ENCODE measurements around the gene MYMK.

MYMK gene

DNA sequence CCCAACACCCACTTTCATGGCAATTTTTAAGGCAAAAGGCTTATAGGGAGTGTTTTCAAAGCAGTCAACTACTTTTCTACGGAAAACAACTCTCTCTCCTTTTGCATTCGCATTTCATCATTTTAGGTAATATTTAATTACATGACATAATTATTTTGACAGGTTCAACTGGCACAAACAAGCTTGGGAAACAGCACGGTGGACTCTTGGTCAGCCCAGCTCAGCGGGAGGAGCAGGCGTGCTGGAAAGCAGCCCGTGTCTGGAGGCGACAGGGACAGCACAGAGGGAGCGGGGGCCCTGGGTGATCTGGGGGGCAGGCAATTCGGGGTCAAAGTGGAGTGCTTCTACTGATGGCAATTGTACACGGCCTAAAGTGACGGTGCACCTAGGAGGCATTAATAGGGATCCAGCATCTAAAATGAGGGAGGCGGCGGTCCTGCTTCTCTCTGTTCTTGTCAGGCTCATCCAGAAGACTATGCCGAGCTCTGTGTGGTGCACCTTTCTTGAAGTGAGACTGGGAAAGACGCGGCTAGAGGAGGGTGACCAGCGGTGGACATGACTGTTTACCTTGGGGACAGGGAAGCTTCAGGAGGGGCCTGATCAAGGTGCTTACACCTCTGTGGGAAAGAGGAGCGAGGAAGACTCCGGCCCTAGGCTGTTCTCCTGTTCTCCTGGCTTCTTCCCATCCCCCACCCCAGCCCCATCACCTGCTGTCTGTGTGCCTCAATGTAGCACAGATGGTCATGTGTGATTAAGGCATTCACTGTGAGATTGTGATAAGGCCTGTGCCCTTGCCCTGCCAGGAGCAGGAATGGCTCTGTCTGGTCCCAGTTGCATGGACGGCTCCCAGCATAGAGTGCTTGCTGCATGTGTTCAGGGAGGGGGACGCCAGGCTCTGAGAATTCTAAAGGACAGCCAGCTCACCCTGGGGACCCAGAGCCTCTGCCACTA, 3.4 kb downstream of the MYMK start:
- Histone ChIP-seq H3K27me3 (ENCODE audit: control insufficient read depth in 3 of 3, insufficient read depth in 3 of 3, low read depth in 1 of 3, low read length in 3 of 3) (peaks cover 0 to 10% (median 0%) of the 10 kb centered on the region in 3 experiments), H2BK5ac (ENCODE audit: low read length) (peak overlapping the region; percentile 29), H2BK15ac (ENCODE audit: low read length) (peak overlapping the region; percentile 18), H4K8ac (ENCODE audit: low read depth, low read length) (no peak overlapping the region), H3K18ac (ENCODE audit: low read length) (peak overlapping the region; percentile 60), H2BK120ac (ENCODE audit: low read depth, low read length) (no peak overlapping the region), H3K9me3 (replicated peaks in 1 of 2; ENCODE audit: control insufficient read depth in 2 of 2, insufficient read depth in 1 of 2, low read depth in 1 of 2, low read length in 2 of 2) (no peaks in the 10 kb centered on the region), H3K4me3 (ENCODE audit: low read length in 2 of 2) (no peak overlapping the region), H3K14ac (ENCODE audit: low read length) (no peak overlapping the region), H3K27ac (replicated peaks; ENCODE audit: low read length) (no peak overlapping the region), H4K91ac (ENCODE audit: low read depth, low read length, poor library complexity) (no peak overlapping the region), H3K23ac (ENCODE audit: low read depth, low read length, poor library complexity) (peak overlapping the region; percentile 58), H3K9ac (ENCODE audit: low read depth, low read length, poor library complexity) (peak overlapping the region; percentile 50), H3K4me2 (ENCODE audit: insufficient read depth, low read length, poor library complexity, severe bottlenecking) (no peak overlapping the region), H3K4me1 (ENCODE audit: control insufficient read depth in 2 of 2, insufficient read depth in 1 of 2, low read depth in 1 of 2, low read length in 2 of 2) (peaks cover 5 to 7% of the 10 kb centered on the region in 2 donors), H2AK5ac (ENCODE audit: low read depth, low read length) (peak overlapping the region; percentile 92), H2AFZ (ENCODE audit: low read length) (no peak overlapping the region), H3K4ac (ENCODE audit: low read length) (no peak overlapping the region), H3K36me3 (replicated peaks in 1 of 2; ENCODE audit: control insufficient read depth in 2 of 2, insufficient read depth in 2 of 2, low read length in 2 of 2) (no peaks in the 10 kb centered on the region), H2BK12ac (ENCODE audit: low read length) (peak overlapping the region; percentile 31), H3K79me1 (ENCODE audit: low read depth, low read length) (no peaks in the 10 kb centered on the region)
- no peak for DNase-seq (ENCODE audit: low spot score)
- WGBS, 2 donors (ENCODE audit: extremely low coverage in 2 of 2, insufficient read length in 2 of 2, insufficient replicate concordance in 1 of 2), result no CpG with 5 or more reads among the region's 21 CpGs

DNA sequence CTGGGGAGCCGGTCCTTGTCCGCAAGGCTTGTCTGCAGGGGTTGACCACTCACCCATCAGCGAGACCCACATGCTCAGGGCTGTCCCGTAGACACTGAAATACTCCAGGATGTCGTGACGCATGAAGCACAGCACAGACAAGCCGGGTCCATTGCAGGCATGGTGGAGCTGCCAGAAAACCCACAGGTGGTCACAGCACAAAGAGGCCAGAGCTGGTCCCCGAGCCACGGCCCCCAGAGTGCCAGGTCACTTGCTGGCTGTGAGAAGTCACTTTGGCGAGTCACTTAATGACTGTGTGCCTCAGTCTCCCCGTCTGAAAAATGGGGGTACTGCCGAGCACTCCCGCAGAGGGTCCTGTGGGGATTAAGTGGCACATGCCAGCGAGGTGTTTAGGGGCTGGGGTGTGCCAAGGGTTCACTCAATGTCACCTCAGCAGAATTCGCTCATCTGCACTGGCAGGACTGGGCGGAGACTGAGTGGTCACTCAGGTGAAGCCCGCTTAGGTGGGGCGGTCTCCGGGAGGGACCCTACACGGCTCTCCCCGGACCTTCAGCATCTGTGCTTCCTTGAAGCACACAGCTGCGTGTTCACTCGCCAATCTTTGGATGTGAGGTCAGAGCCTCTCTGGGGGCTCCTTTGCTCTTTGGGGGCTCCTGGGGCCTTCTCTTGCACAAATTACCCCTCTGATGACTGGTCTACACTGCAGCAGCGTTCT, 4.5 kb downstream of the MYMK start:
- peak overlapping the region; percentile 92 for H2AK5ac ChIP-seq (ENCODE audit: low read depth, low read length)
- H3K4me2 ChIP-seq (ENCODE audit: insufficient read depth, low read length, poor library complexity, severe bottlenecking), result no peak overlapping the region
- H4K91ac ChIP-seq (ENCODE audit: low read depth, low read length, poor library complexity), result peak overlapping the region; percentile 75
- H3K79me1 ChIP-seq (ENCODE audit: low read depth, low read length), result no peaks in the 10 kb centered on the region
- H2BK5ac ChIP-seq (ENCODE audit: low read length), result no peak overlapping the region
- no peak for DNase-seq (ENCODE audit: low spot score)
- H3K23ac ChIP-seq (ENCODE audit: low read depth, low read length, poor library complexity), result no peak overlapping the region
- no peak overlapping the region for H2AFZ ChIP-seq (ENCODE audit: low read length)
- H3K36me3 ChIP-seq (replicated peaks in 1 of 2; ENCODE audit: control insufficient read depth in 2 of 2, insufficient read depth in 2 of 2, low read length in 2 of 2), result no peaks in the 10 kb centered on the region
- H3K9ac ChIP-seq (ENCODE audit: low read depth, low read length, poor library complexity), result peak overlapping the region; percentile 54
- peaks cover 0 to 3% of the 10 kb centered on the region in 2 donors for H3K4me1 ChIP-seq (ENCODE audit: control insufficient read depth in 2 of 2, insufficient read depth in 1 of 2, low read depth in 1 of 2, low read length in 2 of 2)
- H3K27ac ChIP-seq (replicated peaks; ENCODE audit: low read length), result no peak overlapping the region
- H3K14ac ChIP-seq (ENCODE audit: low read length), result no peak overlapping the region
- no peak overlapping the region for H3K4me3 ChIP-seq (ENCODE audit: low read length in 2 of 2)
- no peaks in the 10 kb centered on the region for H3K9me3 ChIP-seq (replicated peaks in 1 of 2; ENCODE audit: control insufficient read depth in 2 of 2, insufficient read depth in 1 of 2, low read depth in 1 of 2, low read length in 2 of 2)
- H3K18ac ChIP-seq (ENCODE audit: low read length), result peak overlapping the region; percentile 53
- no peak overlapping the region for H3K4ac ChIP-seq (ENCODE audit: low read length)
- H2BK120ac ChIP-seq (ENCODE audit: low read depth, low read length), result no peak overlapping the region
- peaks cover 0 to 11% (median 0%) of the 10 kb centered on the region in 3 experiments for H3K27me3 ChIP-seq (ENCODE audit: control insufficient read depth in 3 of 3, insufficient read depth in 3 of 3, low read depth in 1 of 3, low read length in 3 of 3)
- H2BK15ac ChIP-seq (ENCODE audit: low read length), result no peak overlapping the region
- no CpG with 5 or more reads among the region's 24 CpGs for WGBS, 2 donors (ENCODE audit: extremely low coverage in 2 of 2, insufficient read length in 2 of 2, insufficient replicate concordance in 1 of 2)
- H4K8ac ChIP-seq (ENCODE audit: low read depth, low read length), result no peak overlapping the region
- no peak overlapping the region for H2BK12ac ChIP-seq (ENCODE audit: low read length)

DNA sequence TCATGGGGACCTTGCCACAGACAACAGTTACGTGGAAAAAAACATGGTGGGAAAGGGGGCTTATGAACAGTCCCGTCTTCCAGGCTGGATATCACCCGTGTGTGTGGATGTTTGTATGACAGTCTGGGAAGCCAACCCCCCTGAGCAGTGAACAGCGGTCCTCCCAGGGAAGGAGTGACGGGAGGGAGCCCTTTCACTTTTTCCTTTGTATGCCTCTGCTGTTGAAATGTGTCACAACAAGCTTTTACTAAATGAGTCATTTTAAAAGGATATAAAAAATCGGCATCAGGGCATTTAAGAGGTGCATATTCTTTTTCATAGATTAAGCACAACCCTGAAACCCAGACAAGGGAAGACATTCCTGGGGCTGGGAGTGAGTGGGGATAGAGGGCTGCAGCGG, 5.1 kb downstream of the MYMK start:
- Histone ChIP-seq H2AK5ac (ENCODE audit: low read depth, low read length) (no peak overlapping the region), H2BK5ac (ENCODE audit: low read length) (no peak overlapping the region), H2BK15ac (ENCODE audit: low read length) (no peak overlapping the region), H3K27me3 (ENCODE audit: control insufficient read depth in 3 of 3, insufficient read depth in 3 of 3, low read depth in 1 of 3, low read length in 3 of 3) (peaks cover 0 to 16% (median 0%) of the 10 kb centered on the region in 3 experiments), H3K36me3 (replicated peaks in 1 of 2; ENCODE audit: control insufficient read depth in 2 of 2, insufficient read depth in 2 of 2, low read length in 2 of 2) (no peaks in the 10 kb centered on the region), H3K4me2 (ENCODE audit: insufficient read depth, low read length, poor library complexity, severe bottlenecking) (no peak overlapping the region), H3K18ac (ENCODE audit: low read length) (peak overlapping the region; percentile 53), H3K14ac (ENCODE audit: low read length) (no peak overlapping the region), H2AFZ (ENCODE audit: low read length) (no peak overlapping the region), H3K9ac (ENCODE audit: low read depth, low read length, poor library complexity) (peak overlapping the region; percentile 54), H3K4me3 (ENCODE audit: low read length in 2 of 2) (no peak overlapping the region), H4K91ac (ENCODE audit: low read depth, low read length, poor library complexity) (no peak overlapping the region), H3K4me1 (ENCODE audit: control insufficient read depth in 2 of 2, insufficient read depth in 1 of 2, low read depth in 1 of 2, low read length in 2 of 2) (peaks cover 0 to 3% of the 10 kb centered on the region in 2 donors), H3K79me1 (ENCODE audit: low read depth, low read length) (no peaks in the 10 kb centered on the region), H2BK12ac (ENCODE audit: low read length) (no peak overlapping the region), H3K23ac (ENCODE audit: low read depth, low read length, poor library complexity) (no peak overlapping the region), H3K27ac (replicated peaks; ENCODE audit: low read length) (no peak overlapping the region), H4K8ac (ENCODE audit: low read depth, low read length) (no peak overlapping the region), H3K4ac (ENCODE audit: low read length) (no peak overlapping the region), H2BK120ac (ENCODE audit: low read depth, low read length) (no peak overlapping the region), H3K9me3 (replicated peaks in 1 of 2; ENCODE audit: control insufficient read depth in 2 of 2, insufficient read depth in 1 of 2, low read depth in 1 of 2, low read length in 2 of 2) (no peaks in the 10 kb centered on the region)
- no CpG with 5 or more reads among the region's 7 CpGs for WGBS, 2 donors (ENCODE audit: extremely low coverage in 2 of 2, insufficient read length in 2 of 2, insufficient replicate concordance in 1 of 2)
- no peak for DNase-seq (ENCODE audit: low spot score)
